ENCODE measurements around the gene ARHGEF33. TPM values are rescaled to one million over a fixed set of nuclear protein-coding genes. Genes with fewer than 3 reads are reported as not detected.

ARHGEF33 gene
- total and polyA plus RNA-seq, 12 donors = 0.06 to 0.99 (median 0.41) TPM

GRCh38 chr2:38937548-38937947 lies 47.9 kb downstream of the ARHGEF33 start:
- Histone ChIP-seq H3K27me3 (no peaks in the 10 kb centered on the region), H3K27ac (no peak overlapping the region), H3K9me3 (no peaks in the 10 kb centered on the region), H3K4me1 (peaks cover 0 to 5% (median 0%) of the 10 kb centered on the region in 9 donors), H3K4me3 (no peak overlapping the region), H3K36me3 (no peaks in the 10 kb centered on the region)
- intact Hi-C loops (cut with DNase I) = no loop called here
- DNase-seq (no peak), ATAC-seq (no peak)
- WGBS, 2 donors = 78 to 85% methylated on average over 3 of the region's 3 CpGs
- no peak for TF ChIP-seq CTCF (IDR thresholded peaks at IDR 0.05)

GRCh38 chr2:38940746-38941145 lies 51.1 kb downstream of the ARHGEF33 start:
- Histone ChIP-seq H3K9me3 (no peaks in the 10 kb centered on the region), H3K4me1 (no peaks in the 10 kb centered on the region), H3K36me3 (no peaks in the 10 kb centered on the region), H3K27me3 (no peaks in the 10 kb centered on the region), H3K4me3 (no peak overlapping the region), H3K27ac (no peak overlapping the region)
- no peak for DNase-seq
- WGBS, 2 donors = 77 to 85% methylated on average over 1 of the region's 1 CpG
- no peak for TF ChIP-seq CTCF (IDR thresholded peaks at IDR 0.05)
- intact Hi-C loops (cut with DNase I) = loop anchor here in 1 of 10 donors (10.0 kb wide), 1 partner anchor 294 kb away; no protein-coding TSS in a partner anchor
- ATAC-seq = no peak

GRCh38 chr2:38943784-38944183 lies 54.1 kb downstream of the ARHGEF33 start:
- Histone ChIP-seq H3K27ac (no peak overlapping the region), H3K4me3 (no peak overlapping the region), H3K9me3 (no peaks in the 10 kb centered on the region), H3K4me1 (peaks cover 0 to 4% (median 0%) of the 10 kb centered on the region in 9 donors), H3K27me3 (no peaks in the 10 kb centered on the region), H3K36me3 (no peaks in the 10 kb centered on the region)
- DNase-seq = no peak
- intact Hi-C loops (cut with DNase I) = loop anchor here in 1 of 10 donors (10.0 kb wide), 1 partner anchor 291 kb away; no protein-coding TSS in a partner anchor
- no peak for ATAC-seq
- no peak for TF ChIP-seq CTCF (IDR thresholded peaks at IDR 0.05)

GRCh38 chr2:38945372-38945771 lies 55.7 kb downstream of the ARHGEF33 start:
- Histone ChIP-seq H3K36me3 (no peaks in the 10 kb centered on the region), H3K4me3 (no peak overlapping the region), H3K4me1 (peaks cover 0 to 4% (median 0%) of the 10 kb centered on the region in 9 donors), H3K9me3 (no peaks in the 10 kb centered on the region), H3K27ac (peak overlapping the region in 1 of 10 donors; percentile 10), H3K27me3 (no peaks in the 10 kb centered on the region)
- 82 to 89% methylated on average over 4 of the region's 4 CpGs for WGBS, 2 donors
- ATAC-seq (no peak), DNase-seq (no peak)
- intact Hi-C loops (cut with DNase I) = loop anchor here in 4 of 10 donors (5.0 to 10.0 kb wide), 3 partner anchors 282 to 289 kb away; no protein-coding TSS in a partner anchor
- no peak for TF ChIP-seq CTCF (IDR thresholded peaks at IDR 0.05)
